ENCODE results near the gene TYRP1. TPM values are rescaled to one million over a fixed set of nuclear protein-coding genes. Genes with fewer than 3 reads are reported as not detected.

The TYRP1 gene
- total RNA-seq, 4 donors from 2014 or later, result 79.7 to 250 (median 110) TPM

DNA sequence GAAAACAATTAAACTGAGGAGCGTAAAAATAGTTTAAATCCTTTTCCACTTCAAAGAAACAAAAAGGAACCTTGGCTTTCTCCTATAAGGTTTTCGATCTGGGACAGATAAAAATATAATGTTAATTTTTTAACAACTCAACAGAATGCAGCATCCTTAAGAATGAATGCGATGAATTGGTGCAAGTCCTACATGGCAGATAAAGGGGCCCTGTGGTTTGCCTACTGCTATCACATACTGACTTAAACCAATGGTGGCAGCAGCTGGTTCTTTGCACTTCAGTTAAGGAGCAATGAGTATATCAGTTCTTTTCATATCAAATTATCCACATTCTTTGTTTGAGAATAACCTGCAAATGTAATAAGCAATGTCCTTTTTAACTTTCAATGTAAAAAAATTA, 12.4 kb upstream of the TYRP1 start:
- WGBS, result 78% methylated on average over 3 of the region's 3 CpGs
- Histone ChIP-seq H3K27ac (no peak overlapping the region), H3K36me3 (no peaks in the 10 kb centered on the region), H3K27me3 (peaks cover 7% of the 10 kb centered on the region), H3K4me1 (no peaks in the 10 kb centered on the region), H3K9me3 (no peaks in the 10 kb centered on the region), H3K4me3 (no peak overlapping the region)
- DNase-seq (ENCODE audit: low spot score in 2 of 2), result no peak
- no peak for TF ChIP-seq POLR2AphosphoS5 (IDR thresholded peaks at IDR 0.05)
- no peak for TF ChIP-seq POLR2A (IDR thresholded peaks at IDR 0.05)
- TF ChIP-seq EP300 (IDR thresholded peaks at IDR 0.05), result no peak
- TF ChIP-seq, protein P1, sequence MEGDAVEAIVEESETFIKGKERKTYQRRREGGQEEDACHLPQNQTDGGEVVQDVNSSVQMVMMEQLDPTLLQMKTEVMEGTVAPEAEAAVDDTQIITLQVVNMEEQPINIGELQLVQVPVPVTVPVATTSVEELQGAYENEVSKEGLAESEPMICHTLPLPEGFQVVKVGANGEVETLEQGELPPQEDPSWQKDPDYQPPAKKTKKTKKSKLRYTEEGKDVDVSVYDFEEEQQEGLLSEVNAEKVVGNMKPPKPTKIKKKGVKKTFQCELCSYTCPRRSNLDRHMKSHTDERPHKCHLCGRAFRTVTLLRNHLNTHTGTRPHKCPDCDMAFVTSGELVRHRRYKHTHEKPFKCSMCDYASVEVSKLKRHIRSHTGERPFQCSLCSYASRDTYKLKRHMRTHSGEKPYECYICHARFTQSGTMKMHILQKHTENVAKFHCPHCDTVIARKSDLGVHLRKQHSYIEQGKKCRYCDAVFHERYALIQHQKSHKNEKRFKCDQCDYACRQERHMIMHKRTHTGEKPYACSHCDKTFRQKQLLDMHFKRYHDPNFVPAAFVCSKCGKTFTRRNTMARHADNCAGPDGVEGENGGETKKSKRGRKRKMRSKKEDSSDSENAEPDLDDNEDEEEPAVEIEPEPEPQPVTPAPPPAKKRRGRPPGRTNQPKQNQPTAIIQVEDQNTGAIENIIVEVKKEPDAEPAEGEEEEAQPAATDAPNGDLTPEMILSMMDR (IDR thresholded peaks at IDR 0.05), result no peak

DNA sequence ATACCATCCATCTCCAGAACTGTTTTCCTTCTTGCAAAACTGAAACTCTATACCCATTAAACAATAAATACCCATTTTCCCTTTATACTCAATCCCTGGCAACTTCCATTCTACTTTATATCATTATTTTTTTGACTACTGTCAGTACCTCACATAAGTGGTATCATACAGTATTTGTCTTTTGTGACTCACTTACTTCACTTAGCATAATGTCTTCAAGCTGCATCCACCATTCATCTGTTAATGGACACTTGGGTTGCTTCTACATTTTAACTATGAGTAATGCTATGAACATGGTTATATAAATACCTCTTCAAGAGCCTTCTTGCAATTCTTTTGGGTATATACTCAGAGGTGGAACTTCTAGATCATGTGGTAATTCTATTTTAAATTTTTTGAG, 11.6 kb upstream of the TYRP1 start:
- Histone ChIP-seq H3K36me3 (no peaks in the 10 kb centered on the region), H3K9me3 (no peaks in the 10 kb centered on the region), H3K27ac (no peak overlapping the region), H3K4me3 (no peak overlapping the region), H3K4me1 (no peaks in the 10 kb centered on the region), H3K27me3 (peaks cover 7% of the 10 kb centered on the region)
- no peak for DNase-seq (ENCODE audit: low spot score in 2 of 2)
- TF ChIP-seq, protein P1 (IDR thresholded peaks at IDR 0.05), result no peak
- no peak for TF ChIP-seq EP300 (IDR thresholded peaks at IDR 0.05)
- TF ChIP-seq POLR2AphosphoS5 (IDR thresholded peaks at IDR 0.05), result no peak

DNA sequence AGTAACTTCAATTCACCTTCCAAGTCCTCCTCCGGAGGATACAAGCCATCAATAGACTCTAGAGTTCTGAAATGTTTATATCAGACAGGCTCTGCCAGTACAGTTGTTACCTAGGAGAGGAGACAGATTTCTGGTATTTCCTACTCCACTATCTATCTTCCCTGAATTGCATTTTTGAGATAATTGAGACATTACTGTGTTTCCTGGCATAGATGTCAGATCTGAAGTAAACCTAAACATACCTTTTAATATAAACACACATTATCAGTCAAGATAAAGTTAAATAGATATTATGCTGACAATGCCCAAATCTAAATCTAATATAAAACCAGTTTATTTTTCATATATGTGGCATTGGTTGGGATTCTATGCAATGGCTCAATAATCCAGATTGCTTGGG, 8.2 kb upstream of the TYRP1 start:
- WGBS, result 50% methylated on average over 1 of the region's 1 CpG
- H3K4me3 ChIP-seq, result no peak overlapping the region
- DNase-seq (ENCODE audit: low spot score in 2 of 2), result no peak

DNA sequence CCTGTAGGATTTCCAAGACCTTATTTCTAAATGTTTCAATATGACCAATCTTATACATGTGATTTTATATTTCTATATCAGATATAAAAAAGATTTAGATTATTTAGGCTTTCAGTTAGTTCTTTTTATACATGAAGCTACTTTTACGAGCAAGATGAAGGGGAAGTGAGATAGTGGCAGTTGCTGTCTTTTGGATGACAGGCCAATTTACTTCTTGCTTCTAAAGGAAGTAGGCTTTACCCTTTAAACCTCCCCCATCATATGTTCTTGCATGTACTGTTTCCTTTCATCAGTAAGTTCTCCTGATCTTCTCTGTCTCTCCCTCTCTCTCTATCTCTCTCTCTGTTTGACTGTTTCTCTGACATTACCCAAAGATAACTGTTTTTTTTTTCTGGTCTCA, 4.0 kb upstream of the TYRP1 start:
- no peak overlapping the region for H3K4me3 ChIP-seq
- TF ChIP-seq, protein P1 (IDR thresholded peaks at IDR 0.05), result no peak
- no peak for TF ChIP-seq POLR2AphosphoS5 (IDR thresholded peaks at IDR 0.05)
- TF ChIP-seq EP300 (IDR thresholded peaks at IDR 0.05), result no peak
- TF ChIP-seq POLR2A (IDR thresholded peaks at IDR 0.05), result no peak
- H3K27me3 ChIP-seq, result peaks cover 8% of the 10 kb centered on the region
- no peak overlapping the region for H3K27ac ChIP-seq
- H3K9me3 ChIP-seq, result no peaks in the 10 kb centered on the region
- DNase-seq (ENCODE audit: low spot score in 2 of 2), result no peak
- H3K4me1 ChIP-seq, result no peaks in the 10 kb centered on the region
- no peaks in the 10 kb centered on the region for H3K36me3 ChIP-seq
- 77% methylated on average over 1 of the region's 1 CpG for WGBS

More for the DNA sequence above, 8.2 kb upstream of the TYRP1 start:
- Histone ChIP-seq H3K27ac (no peak overlapping the region), H3K9me3 (no peaks in the 10 kb centered on the region), H3K36me3 (no peaks in the 10 kb centered on the region), H3K4me1 (no peaks in the 10 kb centered on the region), H3K27me3 (peaks cover 7% of the 10 kb centered on the region)
- no peak for TF ChIP-seq POLR2AphosphoS5 (IDR thresholded peaks at IDR 0.05)
- TF ChIP-seq EP300 (IDR thresholded peaks at IDR 0.05), result no peak
- no peak for TF ChIP-seq POLR2A (IDR thresholded peaks at IDR 0.05)
- TF ChIP-seq, protein P1 (IDR thresholded peaks at IDR 0.05), result no peak

DNA sequence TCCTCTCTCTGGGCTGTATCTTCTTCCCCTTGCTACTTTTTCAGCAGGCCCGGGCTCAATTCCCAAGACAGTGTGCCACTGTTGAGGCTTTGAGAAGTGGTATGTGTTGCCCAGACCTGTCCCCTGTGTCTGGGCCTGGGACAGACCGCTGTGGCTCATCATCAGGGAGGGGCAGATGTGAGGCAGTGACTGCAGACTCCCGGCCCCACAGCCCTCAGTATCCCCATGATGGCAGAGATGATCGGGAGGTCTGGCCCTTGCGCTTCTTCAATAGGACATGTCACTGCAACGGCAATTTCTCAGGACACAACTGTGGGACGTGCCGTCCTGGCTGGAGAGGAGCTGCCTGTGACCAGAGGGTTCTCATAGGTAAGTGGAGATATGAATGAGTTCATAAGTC, 828 bp downstream of the TYRP1 start:
- no peak overlapping the region for H3K27ac ChIP-seq
- no peaks in the 10 kb centered on the region for H3K4me1 ChIP-seq
- WGBS, result 96% methylated on average over 8 of the region's 8 CpGs
- TF ChIP-seq POLR2AphosphoS5 (IDR thresholded peaks at IDR 0.05) (no peak), POLR2A (IDR thresholded peaks at IDR 0.05) (no peak), EP300 (IDR thresholded peaks at IDR 0.05) (no peak)
- TF ChIP-seq, protein P1 (IDR thresholded peaks at IDR 0.05), result no peak
- H3K9me3 ChIP-seq, result no peaks in the 10 kb centered on the region
- H3K27me3 ChIP-seq, result peaks cover 2% of the 10 kb centered on the region
- H3K36me3 ChIP-seq, result no peaks in the 10 kb centered on the region
- H3K4me3 ChIP-seq, result no peak overlapping the region
- DNase-seq (ENCODE audit: low spot score in 2 of 2), result peak in 1 of 2 donors; percentile 48

Measured in suprapubic skin (tissue), 4 donors.